Breast epithelium (tissue), 4 donors: Measurements from ENCODE around the gene INTS1. TPM values are rescaled to one million over a fixed set of nuclear protein-coding genes. Genes with fewer than 3 reads are reported as not detected.
A peak's percentile ranks its signal among the peaks of the same experiment; 100 is the strongest.

Experiments used
- DNase-seq, 2 donors: peaks; one replicate each; pipeline ENCODE4 v3.0.0-alpha.2; 2019; ENCODE audit warnings: low spot score in 2 of 2
- H3K27ac ChIP-seq, 2 donors: fragments of 200-600 bp; sonication (generic) in 1 of 2; one replicate each; pipeline ENCODE4 v1.5.1; 2016 to 2019; ENCODE audit warnings: mild to moderate bottlenecking in 1 of 2
- H3K27me3 ChIP-seq, 2 donors: fragments of 200-600 bp; sonication (generic) in 1 of 2; one replicate each; pipeline versions ENCODE4 v1.5.1 to v1.6.0; 2017 to 2019; ENCODE audit warnings: control low read depth in 1 of 2, mild to moderate bottlenecking in 1 of 2
- H3K36me3 ChIP-seq: fragments of 200-600 bp; one replicate; pipeline ENCODE4 v1.5.1; 2019
- H3K4me1 ChIP-seq, 2 donors: fragments of 200-600 bp; sonication (generic); one replicate each; pipeline ENCODE4 v1.5.1; 2016 to 2019; ENCODE audit warnings: control low read depth in 1 of 2
- H3K4me3 ChIP-seq, 3 donors: fragments of 200-600 bp; sonication (generic); 1 replicate in 2 of 3; 2 replicates in 1 of 3; pipeline ENCODE4 v1.5.1; 2016 to 2019; ENCODE audit warnings: mild to moderate bottlenecking in 3 of 3, moderate library complexity in 2 of 3
- H3K9me3 ChIP-seq, 2 donors: fragments of 200-600 bp; sonication (generic) in 1 of 2; one replicate each; pipeline ENCODE4 v1.5.1; 2016 to 2019; ENCODE audit warnings: control low read depth in 1 of 2
- POLR2A ChIP-seq: fragments of 450-650 bp; IDR thresholded peaks from one replicate; pipeline ENCODE4 v1.6.1; 2016; ENCODE audit warnings: antibody characterized with exemption, mild to moderate bottlenecking, moderate library complexity
- POLR2AphosphoS5 ChIP-seq, 3 donors: sonication (generic); formaldehyde crosslinking; IDR thresholded peaks; one replicate each; pipeline ENCODE4 v1.6.1; 2017; ENCODE audit warnings: antibody characterized with exemption in 3 of 3
- intact Hi-C: fragments of 100-400 bp; cut with DNase I; formaldehyde crosslinking; loops from one replicate; pipeline ENCODE4 v1.15.1; 2023; ENCODE audit warnings: low total_unique reads
- total RNA-seq, 3 donors: library from RNA; depleted of rRNA; stranded (reverse); fragments of >200 nt; gene quantifications; one replicate each; pipeline ENCODE4 v1.1.0, GENCODE V29; 2016
- TF ChIP-seq, protein P1 (sequence below), 3 donors: fragments of 450-650 bp; IDR thresholded peaks; one replicate each; pipeline ENCODE4 v1.5.1; 2016 to 2017; ENCODE audit warnings: antibody characterized with exemption in 3 of 3, mild to moderate bottlenecking in 3 of 3, moderate library complexity in 3 of 3

The INTS1 gene
- total RNA-seq, 3 donors from 2014 or later = 27.5 to 32.1 (median 27.7) TPM

DNA sequence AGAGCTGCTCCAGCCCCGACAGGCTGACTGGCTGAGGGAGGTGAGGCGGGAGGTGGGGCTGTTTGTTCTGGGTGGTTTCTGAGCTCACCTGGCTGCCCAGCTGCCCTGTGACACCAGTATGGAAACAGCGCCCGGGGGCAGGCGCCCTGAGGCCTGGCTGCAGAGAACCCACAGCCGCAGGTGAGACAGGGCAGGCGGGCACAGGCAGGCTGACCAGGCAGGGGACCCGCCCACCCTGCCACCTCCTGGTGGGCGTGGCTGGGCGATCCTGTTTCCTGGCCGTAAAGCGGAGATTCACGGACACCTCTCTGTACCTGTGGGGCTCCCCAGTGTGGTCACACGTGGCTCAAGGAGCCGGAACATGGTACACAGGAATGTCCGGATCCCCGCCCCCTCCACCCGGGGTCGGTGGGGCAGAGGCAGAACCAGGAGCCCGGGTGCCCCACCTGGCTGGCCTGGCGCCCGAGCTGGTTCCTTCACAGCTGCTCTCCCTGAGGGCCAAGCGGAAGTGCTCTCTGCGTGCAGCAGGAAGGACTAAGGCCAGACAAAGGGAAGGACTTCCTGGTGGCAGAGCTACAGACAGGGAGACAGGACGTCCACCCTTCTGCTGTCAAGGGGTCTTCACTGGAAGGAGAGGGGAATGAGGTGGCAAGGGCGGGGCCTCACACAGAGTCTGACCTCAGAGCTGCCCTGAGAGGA, 48.8 kb downstream of the INTS1 start:
- TF ChIP-seq POLR2AphosphoS5 (IDR thresholded peaks at IDR 0.05) = peak in 1 of 3 donors; percentile 26
- TF ChIP-seq, protein P1, sequence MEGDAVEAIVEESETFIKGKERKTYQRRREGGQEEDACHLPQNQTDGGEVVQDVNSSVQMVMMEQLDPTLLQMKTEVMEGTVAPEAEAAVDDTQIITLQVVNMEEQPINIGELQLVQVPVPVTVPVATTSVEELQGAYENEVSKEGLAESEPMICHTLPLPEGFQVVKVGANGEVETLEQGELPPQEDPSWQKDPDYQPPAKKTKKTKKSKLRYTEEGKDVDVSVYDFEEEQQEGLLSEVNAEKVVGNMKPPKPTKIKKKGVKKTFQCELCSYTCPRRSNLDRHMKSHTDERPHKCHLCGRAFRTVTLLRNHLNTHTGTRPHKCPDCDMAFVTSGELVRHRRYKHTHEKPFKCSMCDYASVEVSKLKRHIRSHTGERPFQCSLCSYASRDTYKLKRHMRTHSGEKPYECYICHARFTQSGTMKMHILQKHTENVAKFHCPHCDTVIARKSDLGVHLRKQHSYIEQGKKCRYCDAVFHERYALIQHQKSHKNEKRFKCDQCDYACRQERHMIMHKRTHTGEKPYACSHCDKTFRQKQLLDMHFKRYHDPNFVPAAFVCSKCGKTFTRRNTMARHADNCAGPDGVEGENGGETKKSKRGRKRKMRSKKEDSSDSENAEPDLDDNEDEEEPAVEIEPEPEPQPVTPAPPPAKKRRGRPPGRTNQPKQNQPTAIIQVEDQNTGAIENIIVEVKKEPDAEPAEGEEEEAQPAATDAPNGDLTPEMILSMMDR (IDR thresholded peaks at IDR 0.05) = no peak
- TF ChIP-seq POLR2A = no peak
- H3K27ac ChIP-seq = peak overlapping the region; percentile 74 to 84
- H3K27me3 ChIP-seq = no peaks in the 10 kb centered on the region
- intact Hi-C loops = no loop called here
- H3K9me3 ChIP-seq = no peaks in the 10 kb centered on the region
- H3K4me3 ChIP-seq = peak overlapping the region in 2 of 3 donors; percentile 47 to 65
- peak; percentile 86 to 88 for DNase-seq
- no peaks in the 10 kb centered on the region for H3K36me3 ChIP-seq
- H3K4me1 ChIP-seq = peaks cover 6 to 9% of the 10 kb centered on the region in 2 donors

- Histone ChIP-seq H3K4me1 (peaks cover 5 to 9% of the 10 kb centered on the region in 2 donors), H3K4me3 (peak overlapping the region in 2 of 3 donors; percentile 47 to 65), H3K27ac (peak overlapping the region; percentile 74 to 84), H3K9me3 (no peaks in the 10 kb centered on the region), H3K27me3 (no peaks in the 10 kb centered on the region), H3K36me3 (no peaks in the 10 kb centered on the region)
- TF ChIP-seq POLR2AphosphoS5 (IDR thresholded peaks at IDR 0.05) = no peak
- TF ChIP-seq POLR2A = no peak
- TF ChIP-seq, protein P1 (IDR thresholded peaks at IDR 0.05) = no peak
- no peak for DNase-seq
- intact Hi-C loops = no loop called here
Observed at GRCh38 chr7:1454542-1454941, 49.6 kb downstream of the INTS1 start.

DNA sequence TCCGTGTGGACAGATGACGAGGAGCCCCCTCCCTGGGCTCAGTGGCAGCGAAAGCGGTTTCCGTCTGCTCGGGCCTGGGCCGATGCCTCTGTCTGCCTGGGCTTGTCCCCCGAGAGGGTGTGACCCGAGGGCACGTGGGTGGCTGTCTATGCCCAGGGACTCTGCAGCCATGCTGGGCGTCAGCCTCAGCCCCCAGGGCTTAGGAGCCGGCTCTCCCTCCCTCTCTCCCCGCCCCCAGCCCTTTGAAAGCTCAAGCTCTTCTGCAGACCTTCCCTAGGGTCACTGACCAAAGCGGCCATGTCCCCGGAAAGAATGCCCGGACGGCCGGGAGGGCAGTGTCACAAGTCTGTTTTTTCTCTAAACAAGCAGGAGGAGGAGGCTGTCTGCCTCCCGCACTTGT, 52.0 kb downstream of the INTS1 start:
- H3K27ac ChIP-seq = no peak overlapping the region
- H3K36me3 ChIP-seq = no peaks in the 10 kb centered on the region
- H3K4me1 ChIP-seq = peaks cover 5 to 9% of the 10 kb centered on the region in 2 donors
- DNase-seq = no peak
- peak overlapping the region in 1 of 3 donors; percentile 11 for H3K4me3 ChIP-seq
- intact Hi-C loops = no loop called here
- H3K9me3 ChIP-seq = no peaks in the 10 kb centered on the region
- no peaks in the 10 kb centered on the region for H3K27me3 ChIP-seq
- TF ChIP-seq POLR2A = no peak
- TF ChIP-seq POLR2AphosphoS5 (IDR thresholded peaks at IDR 0.05) = no peak
- TF ChIP-seq, protein P1 (IDR thresholded peaks at IDR 0.05) = no peak

DNA sequence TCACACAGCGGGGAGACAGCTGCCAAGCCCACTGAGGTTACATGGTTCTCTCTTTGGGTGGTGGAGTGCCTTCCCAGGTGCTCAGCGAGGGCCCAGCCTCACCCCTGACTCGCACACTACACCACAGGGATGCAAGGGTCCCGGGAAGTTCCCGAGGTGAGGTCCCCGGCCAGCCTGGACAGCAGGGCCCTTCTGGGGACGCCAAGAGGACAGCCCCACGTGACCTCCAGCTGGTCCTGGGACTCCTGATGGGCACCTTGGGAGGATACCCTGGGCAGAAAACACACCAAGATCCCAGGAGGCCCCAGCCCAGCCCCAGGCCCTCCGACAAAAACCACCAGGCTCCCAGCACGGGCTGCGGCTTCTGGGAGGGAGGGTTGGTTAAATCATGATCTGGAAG, 53.2 kb downstream of the INTS1 start:
- H3K27me3 ChIP-seq = no peaks in the 10 kb centered on the region
- no peak for DNase-seq
- no peak overlapping the region for H3K4me3 ChIP-seq
- no peaks in the 10 kb centered on the region for H3K36me3 ChIP-seq
- H3K4me1 ChIP-seq = peaks cover 5 to 9% of the 10 kb centered on the region in 2 donors
- TF ChIP-seq POLR2A = no peak
- TF ChIP-seq, protein P1 (IDR thresholded peaks at IDR 0.05) = no peak
- TF ChIP-seq POLR2AphosphoS5 (IDR thresholded peaks at IDR 0.05) = no peak
- no peak overlapping the region for H3K27ac ChIP-seq
- H3K9me3 ChIP-seq = no peaks in the 10 kb centered on the region
- intact Hi-C loops = no loop called here

DNA sequence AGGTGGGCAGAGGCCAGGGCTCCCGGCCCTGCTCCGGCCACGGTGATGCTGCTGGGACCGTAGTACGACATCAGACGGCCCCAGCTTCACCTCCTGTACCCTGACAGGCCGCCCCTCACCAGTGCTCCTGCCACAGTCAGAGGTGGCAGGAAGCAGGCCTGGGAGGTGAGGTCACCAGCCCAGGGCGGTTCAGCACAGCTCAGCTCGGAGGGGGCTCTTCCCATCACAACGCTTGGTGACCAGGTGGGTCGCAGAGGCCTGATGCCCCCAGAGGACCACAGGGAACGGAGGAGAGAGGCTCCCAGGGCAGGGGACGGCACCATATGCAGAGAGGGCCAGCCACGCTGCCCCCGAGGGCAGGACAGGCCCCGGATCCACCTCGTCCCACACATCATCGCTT, 53.8 kb downstream of the INTS1 start:
- Histone ChIP-seq H3K36me3 (no peaks in the 10 kb centered on the region), H3K27ac (no peak overlapping the region), H3K27me3 (no peaks in the 10 kb centered on the region), H3K4me3 (no peak overlapping the region), H3K9me3 (no peaks in the 10 kb centered on the region), H3K4me1 (peaks cover 5 to 9% of the 10 kb centered on the region in 2 donors)
- no peak for DNase-seq
- no peak for TF ChIP-seq POLR2A
- TF ChIP-seq POLR2AphosphoS5 (IDR thresholded peaks at IDR 0.05) = no peak
- TF ChIP-seq, protein P1 (IDR thresholded peaks at IDR 0.05) = no peak
- intact Hi-C loops = no loop called here
